H1 (cell line): ENCODE measurements around the gene ITPK1. TPM values are rescaled to one million over a fixed set of nuclear protein-coding genes. Genes with fewer than 3 reads are reported as not detected.
A peak's percentile ranks its signal among the peaks of the same experiment; 100 is the strongest.

Source experiments
- CTCF ChIA-PET: fragments of 300-600 bp; sonication (Branson Sonifier 250); formaldehyde crosslinking; loops from one replicate; lab custom pipeline; 2021; ENCODE audit not compliant: partially characterized antibody; lab: Charles Lee
- POLR2A ChIA-PET: fragments of 300-600 bp; sonication (Branson Sonifier 250); formaldehyde crosslinking; loops from one replicate; lab custom pipeline; 2021; ENCODE audit warnings: inconsistent platforms; ENCODE audit not compliant: partially characterized antibody; lab: Charles Lee
- DNase-seq, 2 experiments: peaks; one replicate each; pipeline versions ENCODE4 v3.0.0 to v3.0.0-alpha.2; 2010 to 2022; ENCODE audit warnings: low spot score in 2 of 2, low read depth in 1 of 2, mixed read lengths in 1 of 2
- FAIRE-seq: peaks from 2 replicates; lab custom pipeline; 2011; peaks lifted over from hg19 to GRCh38; lab: Jason Lieb, UNC
- H2AFZ ChIP-seq: 2 replicates; pipeline ENCODE4 v1.8.1; 2012; ENCODE audit warnings: low read length, inconsistent platforms
- H2AK5ac ChIP-seq: 2 replicates; pipeline ENCODE4 v1.6.1; 2013; ENCODE audit warnings: low read depth, low read length
- H2BK120ac ChIP-seq: replicated peaks from 2 replicates; pipeline ENCODE3; 2013; ENCODE audit warnings: low read depth, low read length, inconsistent platforms
- H2BK12ac ChIP-seq: 2 replicates; pipeline ENCODE4 v1.6.1; 2013; ENCODE audit warnings: low read depth, low read length
- H2BK15ac ChIP-seq: 2 replicates; pipeline ENCODE4 v1.6.1; 2013; ENCODE audit warnings: low read length
- H2BK20ac ChIP-seq: 2 replicates; pipeline ENCODE4 v1.6.1; 2013; ENCODE audit warnings: low read length
- H2BK5ac ChIP-seq: 2 replicates; pipeline ENCODE4 v1.6.1; 2013; ENCODE audit warnings: low read depth, low read length
- H3K14ac ChIP-seq: 2 replicates; pipeline ENCODE4 v1.6.1; 2013; ENCODE audit warnings: inconsistent platforms; ENCODE audit not compliant: insufficient read length
- H3K18ac ChIP-seq: 2 replicates; pipeline ENCODE4 v1.6.1; 2013; ENCODE audit warnings: low read length; ENCODE audit errors: extremely low read depth
- H3K23ac ChIP-seq: 2 replicates; pipeline ENCODE4 v1.6.1; 2013; ENCODE audit warnings: inconsistent platforms; ENCODE audit not compliant: insufficient read length
- H3K23me2 ChIP-seq: 2 replicates; pipeline ENCODE4 v1.6.1; 2013; ENCODE audit warnings: low read depth, low read length
- H3K27ac ChIP-seq: 2 replicates; pipeline ENCODE4 v1.6.1; 2011; ENCODE audit warnings: low read depth, low read length, inconsistent platforms
- H3K27me3 ChIP-seq, 4 experiments: replicated peaks in 1 of 4; 1 replicate in 1 of 4; 2 replicates in 3 of 4; pipeline versions ENCODE4 v1.6.1 to v1.8.1; 2011 to 2013; ENCODE audit warnings: low read length in 3 of 4, mild to moderate bottlenecking in 3 of 4, inconsistent platforms in 2 of 4, mixed read lengths in 2 of 4, moderate library complexity in 1 of 4; ENCODE audit not compliant: control insufficient read depth in 3 of 4, insufficient read depth in 3 of 4; ENCODE audit errors: extremely low read depth in 1 of 4
- H3K36me3 ChIP-seq, 4 experiments: 2 replicates each; pipeline versions ENCODE4 v1.6.1 to v1.8.1; 2011 to 2013; ENCODE audit warnings: mild to moderate bottlenecking in 4 of 4, low read length in 3 of 4, moderate library complexity in 2 of 4, control low read depth in 1 of 4, inconsistent platforms in 1 of 4; ENCODE audit not compliant: insufficient read depth in 4 of 4, control insufficient read depth in 2 of 4
- H3K4ac ChIP-seq: replicated peaks from 2 replicates; pipeline ENCODE3; 2013; ENCODE audit warnings: low read length, low read depth, mixed read lengths, inconsistent platforms; ENCODE audit not compliant: insufficient read length
- H3K4me1 ChIP-seq, 4 experiments: replicated peaks in 1 of 4; 1 replicate in 1 of 4; 2 replicates in 3 of 4; pipeline versions ENCODE4 v1.6.1 to v1.8.1; 2011 to 2013; ENCODE audit warnings: low read length in 3 of 4, inconsistent platforms in 2 of 4, mixed read lengths in 1 of 4; ENCODE audit not compliant: insufficient read depth in 4 of 4, control insufficient read depth in 3 of 4
- H3K4me2 ChIP-seq, 2 experiments: 2 replicates each; pipeline versions ENCODE4 v1.6.1 to v1.8.1; 2011 to 2013; ENCODE audit warnings: low read depth in 2 of 2, low read length in 2 of 2, control low read depth in 1 of 2, inconsistent platforms in 1 of 2, mild to moderate bottlenecking in 1 of 2; ENCODE audit not compliant: insufficient read depth in 1 of 2
- H3K4me3 ChIP-seq, 4 experiments: fragments of 200-600, 300-600 bp in 1 of 4; sonication (generic), shearing (Covaris generic), sonication (Bioruptor Twin) in 1 of 4; 2 replicates each; pipeline versions ENCODE4 v1.5.1 to v1.8.1; 2011 to 2016; ENCODE audit warnings: low read length in 4 of 4, low read depth in 3 of 4, control low read depth in 2 of 4, inconsistent platforms in 2 of 4, mild to moderate bottlenecking in 2 of 4, mixed read lengths in 1 of 4, moderate library complexity in 1 of 4; ENCODE audit not compliant: insufficient read depth in 2 of 4; ENCODE audit errors: extremely low read depth in 1 of 4
- H3K56ac ChIP-seq: replicated peaks from 2 replicates; pipeline ENCODE3; 2013; ENCODE audit warnings: low read depth, mild to moderate bottlenecking, mixed read lengths, low read length, inconsistent platforms; ENCODE audit not compliant: insufficient read length
- H3K79me1 ChIP-seq: 2 replicates; pipeline ENCODE4 v1.6.1; 2013; ENCODE audit warnings: low read depth, low read length, control low read depth
- H3K79me2 ChIP-seq, 2 experiments: 2 replicates each; pipeline versions ENCODE4 v1.6.1 to v1.8.1; 2012 to 2013; ENCODE audit warnings: low read length in 2 of 2, mild to moderate bottlenecking in 2 of 2, inconsistent platforms in 1 of 2; ENCODE audit not compliant: insufficient read depth in 2 of 2, control insufficient read depth in 1 of 2
- H3K9ac ChIP-seq, 4 experiments: replicated peaks in 1 of 4; 1 replicate in 1 of 4; 2 replicates in 3 of 4; pipeline versions ENCODE4 v1.6.1 to v1.8.1; 2011 to 2013; ENCODE audit warnings: low read depth in 3 of 4, low read length in 3 of 4, control low read depth in 2 of 4, mild to moderate bottlenecking in 2 of 4, moderate library complexity in 2 of 4, inconsistent platforms in 1 of 4; ENCODE audit errors: extremely low read depth in 1 of 4
- H3K9me3 ChIP-seq, 2 experiments: 2 replicates each; pipeline versions ENCODE4 v1.6.1 to v1.8.1; 2012 to 2013; ENCODE audit warnings: mild to moderate bottlenecking in 2 of 2, moderate library complexity in 2 of 2, control low read depth in 1 of 2, inconsistent platforms in 1 of 2, low read depth in 1 of 2, low read length in 1 of 2, mixed read lengths in 1 of 2; ENCODE audit not compliant: insufficient read depth in 2 of 2
- H4K20me1 ChIP-seq, 2 experiments: replicated peaks in 1 of 2; 2 replicates each; pipeline versions ENCODE3 to v1.8.1; 2011 to 2013; ENCODE audit warnings: inconsistent platforms in 2 of 2, low read length in 2 of 2, mild to moderate bottlenecking in 1 of 2; ENCODE audit not compliant: insufficient read depth in 2 of 2, control insufficient read depth in 1 of 2
- H4K5ac ChIP-seq: 2 replicates; pipeline ENCODE4 v1.6.1; 2013; ENCODE audit warnings: low read length, low read depth, mixed read lengths, inconsistent platforms; ENCODE audit not compliant: insufficient read length
- H4K8ac ChIP-seq: 2 replicates; pipeline ENCODE4 v1.8.0; 2013; ENCODE audit warnings: mild to moderate bottlenecking, moderate library complexity, low read length, inconsistent platforms; ENCODE audit not compliant: insufficient read depth; ENCODE audit errors: extremely low read depth
- H4K91ac ChIP-seq: replicated peaks from 2 replicates; pipeline ENCODE3; 2013; ENCODE audit warnings: low read length, mixed read lengths, inconsistent platforms; ENCODE audit not compliant: insufficient read length
- GTF2F1 ChIP-seq: IDR thresholded peaks from 2 replicates; pipeline ENCODE4 v1.6.1; 2012; ENCODE audit warnings: low read depth, low read length, improper control_type of control experiment, borderline replicate concordance
- JUN ChIP-seq: IDR thresholded peaks from 2 replicates; pipeline ENCODE4 v1.6.1; 2011; ENCODE audit warnings: low read depth, mild to moderate bottlenecking, improper control_type of control experiment, low read length
- NRF1 ChIP-seq: IDR thresholded peaks from 2 replicates; pipeline ENCODE4 v1.6.1; 2011; ENCODE audit warnings: mild to moderate bottlenecking, low read depth, low read length, improper control_type of control experiment
- PHF8 ChIP-seq: fragments of 200-600 bp; sonication (generic); conservative IDR thresholded peaks from 2 replicates; pipeline ENCODE4 v1.7.1; 2012; ENCODE audit warnings: low read depth, mild to moderate bottlenecking, inconsistent platforms, low read length, moderate library complexity
- POU5F1 ChIP-seq: IDR thresholded peaks from 2 replicates; pipeline ENCODE4 v1.6.1; 2011; ENCODE audit warnings: low read depth, mild to moderate bottlenecking, low read length, moderate library complexity
- RFX5 ChIP-seq: IDR thresholded peaks from 2 replicates; pipeline ENCODE4 v1.6.1; 2011; ENCODE audit warnings: low read depth, low read length, improper control_type of control experiment, borderline replicate concordance
- SUZ12 ChIP-seq: fragments of 200-600 bp; sonication (generic); IDR thresholded peaks from 2 replicates; pipeline ENCODE4 v1.6.1; 2012; ENCODE audit warnings: mild to moderate bottlenecking, inconsistent platforms, low read length, moderate library complexity, mixed read lengths
- TAF1 ChIP-seq: IDR thresholded peaks from 2 replicates; pipeline ENCODE4 v1.6.1; 2011; ENCODE audit warnings: mild to moderate bottlenecking, low read depth, low read length
- YY1 ChIP-seq: IDR thresholded peaks from 2 replicates; pipeline ENCODE4 v1.6.1; 2011; ENCODE audit warnings: low read depth, mild to moderate bottlenecking, low read length
- ZNF274 ChIP-seq: IDR thresholded peaks from 2 replicates; pipeline ENCODE4 v1.7.0; 2012; ENCODE audit warnings: low read length, borderline replicate concordance; ENCODE audit errors: extremely low read depth
- WGBS, 2 experiments: shearing (Covaris generic) in 1 of 2; methylation state at CpG; one replicate each; pipeline versions ENCODE4 v1.1.6 to v1.1.7; 2013 to 2015; ENCODE audit warnings: low lambda C conversion rate in 2 of 2, mixed read lengths in 2 of 2, inconsistent platforms in 1 of 2, low coverage in 1 of 2, missing lambda C conversion rate in 1 of 2; ENCODE audit not compliant: insufficient replicate concordance in 2 of 2, insufficient coverage in 1 of 2, insufficient read length in 1 of 2; ENCODE audit errors: extremely low coverage in 1 of 2, missing lambda C conversion rate in 1 of 2; 5-methylcytosine and 5-hydroxymethylcytosine counted together
- polyA plus RNA-seq, 7 experiments: library from polyadenylated mRNA; depleted of rRNA in 3 of 7; stranded (reverse) in 5 of 7; unstranded in 2 of 7; fragments of >200 nt in 5 of 7; fragments of 200-250 nt in 2 of 7; gene quantifications; 1 replicate in 5 of 7; 2 replicates in 1 of 7; 4 replicates in 1 of 7; pipeline versions ENCODE4 v1.2.1 to v1.2.3, GENCODE V29; 2011 to 2013; ENCODE audit warnings: missing spikeins in 2 of 7, mixed read lengths in 2 of 7
- total RNA-seq: library from RNA; stranded (reverse); fragmentation: NEBNext Ultra II Directional; extraction: Animal tissue kit (Norgen Biotek cat#: 25700); gene quantifications from 2 replicates; pipeline ENCODE4 v1.2.1, GENCODE V29; 2021
- TF ChIP-seq, protein P1 (sequence below): IDR thresholded peaks from 2 replicates; pipeline ENCODE4 v1.6.1; 2012; ENCODE audit warnings: low read length, inconsistent platforms
- TF ChIP-seq, protein P2 (sequence below): IDR thresholded peaks from 2 replicates; pipeline ENCODE4 v1.6.1; 2011; ENCODE audit warnings: low read depth, mild to moderate bottlenecking, low read length; ENCODE audit not compliant: insufficient read depth

The ITPK1 gene
- total and polyA plus RNA-seq, 2 of the 8 experiments (the other 6 are each of a cell fraction or from before 2014, with no cell fraction given): 108 to 143 TPM

DNA sequence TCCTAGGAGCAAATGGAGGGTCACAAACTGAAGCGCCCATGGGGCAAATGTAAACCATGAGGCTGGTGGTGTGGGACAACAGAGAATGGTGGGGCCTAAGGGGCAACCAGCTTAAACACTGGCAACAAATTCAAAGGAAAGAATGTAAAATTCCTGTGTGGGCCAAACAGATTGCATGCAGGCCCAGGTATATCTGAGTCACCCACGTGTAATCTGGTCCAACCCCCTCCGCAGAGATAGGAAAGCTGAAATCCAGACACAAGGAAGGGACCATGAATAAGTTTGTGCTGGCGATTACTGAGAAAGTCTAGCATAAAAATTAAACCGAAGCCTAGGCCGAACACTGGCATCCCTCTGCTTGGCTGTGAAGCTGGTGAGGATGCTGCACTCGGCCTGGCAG lies 71.6 kb downstream of the ITPK1 start:
- FAIRE-seq (no peak), DNase-seq (no peak)
- peak overlapping the region; percentile 65; the same call in 1 of the 2 replicates for H2AK5ac ChIP-seq
- ChIA-PET POLR2A (no interaction called here), CTCF (interaction anchor here (2.1 to 2.3 kb wide), 2 partner anchors 13 to 70 kb away, joined by 8 to 10 read pairs; no protein-coding TSS in a partner anchor)
- H3K27me3 ChIP-seq: no peaks in the 10 kb centered on the region
- H3K23ac ChIP-seq: no peak overlapping the region
- H3K4me3 ChIP-seq: no peak overlapping the region
- peaks cover 21 to 66% (median 46%) of the 10 kb centered on the region in 4 experiments for H3K4me1 ChIP-seq
- 0 out of 2 replicates have a peak overlapping the region, but pooled peaks have one; percentile 82 for H2BK12ac ChIP-seq
- no peak overlapping the region for H4K5ac ChIP-seq
- no peaks in the 10 kb centered on the region for H3K36me3 ChIP-seq
- H3K14ac ChIP-seq: no peak overlapping the region
- H4K91ac ChIP-seq: no peak overlapping the region
- 0 out of 2 replicates have a peak overlapping the region, but pooled peaks have one; percentile 40 for H2BK5ac ChIP-seq
- no peak overlapping the region for H2BK15ac ChIP-seq
- 85% methylated on average over 6 of the region's 7 CpGs; no CpG with 5 or more reads in 1 of the 2 experiments for WGBS, 2 experiments
- no peak overlapping the region for H3K27ac ChIP-seq
- H3K9ac ChIP-seq: peak overlapping the region in 1 of 4 experiments; percentile 20; a peak in 1 of 7 replicates
- no peak overlapping the region for H3K4me2 ChIP-seq
- H4K20me1 ChIP-seq: peaks cover 5 to 8% of the 10 kb centered on the region in 2 experiments
- peaks cover 19% of the 10 kb centered on the region for H3K79me1 ChIP-seq
- H3K4ac ChIP-seq: no peak overlapping the region
- no peak overlapping the region for H2BK120ac ChIP-seq
- no peaks in the 10 kb centered on the region for H3K9me3 ChIP-seq
- H3K18ac ChIP-seq: 0 out of 2 replicates have a peak overlapping the region, but pooled peaks have one; percentile 2
- H3K79me2 ChIP-seq: peaks cover 0 to 93% of the 10 kb centered on the region in 2 experiments; a peak in 2 of 4 replicates
- H3K23me2 ChIP-seq: no peaks in the 10 kb centered on the region
- H4K8ac ChIP-seq: no peak overlapping the region
- no peak overlapping the region for H2BK20ac ChIP-seq
- no peak overlapping the region for H3K56ac ChIP-seq
- no peak overlapping the region for H2AFZ ChIP-seq
- TF ChIP-seq GTF2F1 (no peak), ZNF274 (no peak), POU5F1 (no peak), JUN (no peak), TAF1 (no peak), SUZ12 (no peak), YY1 (no peak), NRF1 (no peak), RFX5 (no peak), PHF8 (no peak)
- TF ChIP-seq, protein P1, sequence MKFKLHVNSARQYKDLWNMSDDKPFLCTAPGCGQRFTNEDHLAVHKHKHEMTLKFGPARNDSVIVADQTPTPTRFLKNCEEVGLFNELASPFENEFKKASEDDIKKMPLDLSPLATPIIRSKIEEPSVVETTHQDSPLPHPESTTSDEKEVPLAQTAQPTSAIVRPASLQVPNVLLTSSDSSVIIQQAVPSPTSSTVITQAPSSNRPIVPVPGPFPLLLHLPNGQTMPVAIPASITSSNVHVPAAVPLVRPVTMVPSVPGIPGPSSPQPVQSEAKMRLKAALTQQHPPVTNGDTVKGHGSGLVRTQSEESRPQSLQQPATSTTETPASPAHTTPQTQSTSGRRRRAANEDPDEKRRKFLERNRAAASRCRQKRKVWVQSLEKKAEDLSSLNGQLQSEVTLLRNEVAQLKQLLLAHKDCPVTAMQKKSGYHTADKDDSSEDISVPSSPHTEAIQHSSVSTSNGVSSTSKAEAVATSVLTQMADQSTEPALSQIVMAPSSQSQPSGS: no peak
- TF ChIP-seq, protein P2, sequence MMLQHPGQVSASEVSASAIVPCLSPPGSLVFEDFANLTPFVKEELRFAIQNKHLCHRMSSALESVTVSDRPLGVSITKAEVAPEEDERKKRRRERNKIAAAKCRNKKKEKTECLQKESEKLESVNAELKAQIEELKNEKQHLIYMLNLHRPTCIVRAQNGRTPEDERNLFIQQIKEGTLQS: no peak
